GM18951 (cell line): ENCODE measurements around the gene PRRC2C.
A peak's percentile ranks its signal among the peaks of the same experiment; 100 is the strongest.
"Not testable (repeated sequence)": the region's sequence is repeated elsewhere in the genome, so short reads cannot be mapped to it uniquely, and the experiment has no call there.

Source experiments
- POLR2A ChIP-seq: IDR thresholded peaks from 4 replicates; pipeline ENCODE4 v1.6.1; 2011; ENCODE audit warnings: mild to moderate bottlenecking; ENCODE audit not compliant: insufficient read length, insufficient read depth; ENCODE audit errors: extremely low read depth
- in situ Hi-C: fragments of 300-500 bp; cut with MboI; formaldehyde crosslinking; loops from one replicate; pipeline ENCODE4 v1.12.0; 2022; ENCODE audit warnings: low sequenced_read_pairs, mixed read lengths, inconsistent platforms; ENCODE audit not compliant: unreplicated experiment

PRRC2C gene

GRCh38 chr1:171485375-171486047, at the start of gene PRRC2C:
Gene PRRC2C, plus strand, starts transcription at chr1:171485530. Its CDS starts 26,559 bp downstream, at chr1:171512089.
- peak; percentile 72 for TF ChIP-seq POLR2A
- in situ Hi-C loops, result no loop called here

- no peak for TF ChIP-seq POLR2A
- in situ Hi-C loops, result no loop called here
Observed at GRCh38 chr1:171438441-171438840, 46.9 kb upstream of the PRRC2C start.

DNA sequence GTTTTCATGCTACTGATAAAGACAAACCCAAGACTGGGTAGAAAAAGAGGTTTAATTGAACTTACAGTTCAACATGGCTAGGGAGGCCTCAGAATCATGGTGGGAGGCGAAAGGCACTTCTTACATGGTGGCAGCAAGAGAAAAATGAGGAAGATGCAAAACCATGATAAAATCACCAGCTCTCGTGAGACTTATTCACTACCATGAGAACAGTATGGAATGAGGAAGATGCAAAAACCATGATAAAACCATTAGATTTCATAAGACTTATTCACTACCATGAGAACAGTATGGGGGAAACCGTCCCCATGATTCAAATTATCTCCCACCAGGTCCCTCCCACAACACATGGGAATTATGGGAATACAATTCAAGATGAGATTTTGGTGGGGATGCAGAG, 45.1 kb upstream of the PRRC2C start:
- in situ Hi-C loops, result not testable (repeated sequence)

DNA sequence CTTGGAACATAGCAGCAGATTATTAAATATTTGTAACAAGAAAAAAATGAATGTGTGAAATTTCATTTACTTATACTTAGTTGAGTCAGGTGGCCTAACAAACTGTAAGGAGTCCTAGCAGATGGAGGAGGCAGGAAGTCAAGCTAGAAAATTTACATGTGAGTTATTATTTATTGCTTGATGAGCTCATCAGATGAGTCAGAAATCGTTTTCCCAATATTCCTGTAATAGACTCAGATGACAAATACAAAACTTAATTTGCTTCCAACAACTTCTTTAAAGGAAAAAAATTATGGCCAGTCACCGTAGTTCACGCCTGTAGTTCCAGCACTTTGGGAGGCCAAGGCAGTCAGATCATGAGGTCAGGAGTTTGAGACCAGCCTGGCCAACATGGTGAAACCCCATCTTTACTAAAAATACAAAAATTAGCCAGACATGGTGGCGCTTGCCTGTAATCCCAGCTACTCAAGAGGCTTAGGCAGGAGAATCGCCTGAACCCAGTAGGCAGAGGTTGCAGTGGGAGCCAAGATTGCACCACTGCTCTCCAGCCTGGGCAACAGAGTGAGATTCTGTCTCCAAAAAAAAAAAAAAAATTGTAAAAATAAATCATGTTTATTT, 43.9 kb upstream of the PRRC2C start:
- in situ Hi-C loops, result not testable (repeated sequence)

GRCh38 chr1:171446386-171446785, 38.9 kb upstream of the PRRC2C start:
- TF ChIP-seq POLR2A, result no peak

DNA sequence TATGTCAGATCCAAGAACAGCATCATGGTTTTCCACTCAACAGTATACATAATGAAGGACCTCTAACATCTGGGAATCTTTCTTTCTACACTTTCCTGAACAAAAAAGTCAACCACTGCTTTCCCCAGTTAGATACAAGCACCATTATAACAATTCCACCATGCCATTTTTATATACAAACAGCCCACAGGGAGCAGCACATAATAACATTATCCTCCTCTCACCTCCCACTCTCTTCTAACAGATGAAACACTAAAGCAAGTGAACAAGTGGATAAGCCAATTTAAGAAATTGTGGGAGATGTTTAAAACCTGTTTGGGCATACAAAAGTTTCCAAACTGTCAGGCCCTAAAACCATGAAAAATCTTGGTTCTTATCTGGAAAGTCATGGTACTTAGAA, 29.4 kb upstream of the PRRC2C start:
- in situ Hi-C loops, result no loop called here
- no peak for TF ChIP-seq POLR2A

More at GRCh38 chr1:171446386-171446785, 38.9 kb upstream of the PRRC2C start:
- in situ Hi-C loops, result no loop called here

DNA sequence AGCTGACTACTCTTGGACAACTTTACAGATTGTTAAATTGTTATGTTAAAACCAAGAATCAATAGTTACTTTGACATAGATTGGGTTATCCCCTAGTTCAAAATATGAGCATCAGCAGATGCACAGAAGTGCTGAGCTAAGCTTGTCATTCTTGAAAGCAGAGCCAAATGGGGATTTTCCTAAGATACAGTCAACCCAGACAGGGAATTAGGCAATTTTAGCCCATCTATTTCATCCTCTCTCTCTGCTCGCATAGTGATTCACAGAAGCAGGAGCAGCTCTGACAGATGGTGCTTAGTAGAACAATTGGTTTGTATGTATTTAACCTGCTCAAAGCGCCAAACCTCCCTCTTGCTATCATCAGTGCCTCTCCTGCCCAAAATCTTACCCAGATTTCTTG, 27.9 kb upstream of the PRRC2C start:
- in situ Hi-C loops, result no loop called here

DNA sequence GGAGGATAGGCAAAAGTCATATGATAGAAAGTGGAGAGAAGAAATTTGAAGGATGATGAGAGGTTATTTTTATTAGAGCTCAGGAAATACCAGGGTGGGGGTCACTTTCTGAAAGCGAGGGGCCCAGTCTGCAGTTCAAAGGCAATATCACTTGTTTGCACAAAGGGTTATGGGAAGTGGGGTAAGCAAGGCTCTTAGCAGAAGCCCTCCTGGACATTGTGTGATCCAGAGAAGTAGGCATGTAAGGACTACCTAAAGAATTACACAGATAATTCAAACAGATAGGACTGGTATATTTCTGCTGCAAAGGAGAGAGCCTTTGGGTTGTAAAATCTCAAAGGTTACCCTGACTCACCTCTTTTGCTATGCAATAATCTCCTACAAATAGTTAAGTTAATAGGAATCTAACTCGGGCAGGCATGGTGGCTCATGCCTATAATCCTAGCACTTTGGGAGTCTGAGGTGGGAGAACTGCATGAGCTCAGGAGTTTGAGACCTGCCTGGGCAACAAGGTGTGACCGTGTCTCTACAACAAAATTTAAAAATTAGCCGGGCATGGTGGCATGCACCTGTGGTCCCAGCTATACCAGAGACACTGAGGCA, 25.2 kb upstream of the PRRC2C start:
- in situ Hi-C loops, result no loop called here
- no peak for TF ChIP-seq POLR2A

More for the DNA sequence above, 27.9 kb upstream of the PRRC2C start:
- no peak for TF ChIP-seq POLR2A

DNA sequence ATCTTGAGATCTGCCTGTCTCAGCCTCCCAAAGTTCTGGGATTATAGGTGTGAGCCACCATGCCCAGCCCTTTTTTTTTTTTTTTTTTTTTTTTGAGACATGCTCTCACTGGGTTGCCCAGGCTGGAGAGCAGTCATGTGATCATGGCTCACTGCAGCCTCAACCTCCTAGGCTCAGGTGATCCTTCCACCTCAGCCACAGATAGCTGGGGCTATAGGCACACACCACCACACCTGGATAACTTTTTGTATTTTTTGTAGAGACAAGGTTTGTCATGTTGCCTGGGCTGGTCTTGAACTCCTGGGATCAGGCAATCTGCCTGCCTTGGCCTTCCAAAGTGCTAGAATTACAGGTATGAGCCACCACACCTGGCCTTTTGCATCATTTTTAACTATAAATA, 17.7 kb upstream of the PRRC2C start:
- TF ChIP-seq POLR2A, result no peak
- in situ Hi-C loops, result no loop called here

- in situ Hi-C loops, result no loop called here
Observed at GRCh38 chr1:171468120-171468750, 17.1 kb upstream of the PRRC2C start.

DNA sequence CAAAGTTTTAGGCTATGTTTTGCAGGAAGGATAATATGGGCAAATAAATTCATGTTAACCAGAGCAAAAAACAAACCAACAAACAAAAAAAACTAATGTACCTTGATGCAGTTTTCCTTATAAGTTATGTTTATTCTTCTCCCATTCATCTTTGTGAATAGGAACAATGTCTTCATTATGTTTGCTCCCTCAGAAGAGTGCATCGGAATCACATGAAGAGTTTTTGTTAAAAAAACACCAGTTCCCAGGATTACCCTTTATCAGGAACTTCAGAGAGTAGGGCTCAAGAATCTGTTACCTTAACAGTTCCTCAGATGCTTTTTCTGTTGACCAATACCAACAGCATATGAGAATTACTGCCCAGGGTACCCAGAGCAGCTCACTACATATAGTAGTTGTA, 14.6 kb upstream of the PRRC2C start:
- no peak for TF ChIP-seq POLR2A
- in situ Hi-C loops, result no loop called here

More at GRCh38 chr1:171468120-171468750, 17.1 kb upstream of the PRRC2C start:
- TF ChIP-seq POLR2A, result no peak

DNA sequence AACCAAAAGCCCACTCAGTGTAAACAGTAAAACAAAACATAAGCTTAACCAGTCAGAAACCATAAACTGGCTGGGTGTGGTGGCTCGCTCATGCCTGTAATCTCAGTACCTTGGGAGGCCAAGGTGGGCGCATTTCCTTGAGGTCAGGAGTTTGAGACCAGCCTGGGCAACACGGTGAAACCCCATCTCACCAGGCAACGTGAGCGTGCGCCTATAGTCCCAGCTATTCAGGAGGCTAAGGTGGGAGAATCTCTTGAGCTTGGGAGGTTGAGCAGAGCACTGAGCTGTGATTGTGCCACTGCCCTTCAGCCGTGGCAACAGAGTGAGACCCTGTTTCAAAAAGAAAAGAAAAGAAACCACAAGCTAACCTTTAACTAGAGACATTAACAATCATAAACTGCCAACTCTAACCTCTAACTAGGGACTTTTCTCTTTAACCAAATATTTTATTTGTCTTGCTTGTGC, 13.1 kb upstream of the PRRC2C start:
- no peak for TF ChIP-seq POLR2A
- in situ Hi-C loops, result no loop called here

GRCh38 chr1:171476829-171477228, 8.5 kb upstream of the PRRC2C start:
- TF ChIP-seq POLR2A, result no peak
- in situ Hi-C loops, result no loop called here

GRCh38 chr1:171477804-171478203, 7.5 kb upstream of the PRRC2C start:
- TF ChIP-seq POLR2A, result no peak
- in situ Hi-C loops, result no loop called here
